Right lobe of liver (tissue), 6 donors: ENCODE results near the gene H3-3A. TPM values are rescaled to one million over a fixed set of nuclear protein-coding genes. Genes with fewer than 3 reads are reported as not detected.

Experiments used
- ATAC-seq, 4 donors: fragments of 200-7000 bp; cut with Tn5 transposase; one replicate each; pipeline ENCODE4 v1.9.1; 2020; ENCODE audit warnings: mild to moderate bottlenecking in 4 of 4, moderate library complexity in 4 of 4
- DNase-seq, 3 donors: peaks; one replicate each; pipeline ENCODE4 v3.0.0-alpha.2; 2020
- H3K27ac ChIP-seq, 3 donors: fragments of 200-600 bp; one replicate each; pipeline ENCODE4 v1.8.0; 2022
- H3K27me3 ChIP-seq, 2 donors: fragments of 200-600 bp; one replicate each; pipeline ENCODE4 v1.8.0; 2022
- H3K36me3 ChIP-seq, 4 donors: fragments of 200-600 bp; sonication (generic) in 1 of 4; one replicate each; pipeline versions ENCODE4 v1.5.1 to v1.8.0; 2017 to 2022; ENCODE audit warnings: control low read depth in 1 of 4
- H3K4me1 ChIP-seq, 4 donors: fragments of 200-600 bp; sonication (generic) in 1 of 4; one replicate each; pipeline versions ENCODE4 v1.5.1 to v1.8.0; 2017 to 2022; ENCODE audit warnings: control low read depth in 1 of 4
- H3K4me3 ChIP-seq, 3 donors: fragments of 200-600 bp; one replicate each; pipeline ENCODE4 v1.8.0; 2022
- H3K9me3 ChIP-seq, 4 donors: fragments of 200-600 bp; sonication (generic) in 1 of 4; one replicate each; pipeline versions ENCODE4 v1.5.1 to v1.8.0; 2017 to 2022; ENCODE audit warnings: control low read depth in 1 of 4
- CTCF ChIP-seq, 4 donors: fragments of 200-600 bp in 3 of 4; fragments of 450-650 bp in 1 of 4; IDR thresholded peaks; one replicate each; pipeline versions ENCODE4 v1.5.1 to v1.8.0; 2016 to 2022; ENCODE audit warnings: antibody characterized with exemption in 4 of 4, mild to moderate bottlenecking in 2 of 4
- POLR2A ChIP-seq: fragments of 450-650 bp; IDR thresholded peaks from one replicate; pipeline ENCODE4 v1.6.1; 2017; ENCODE audit warnings: antibody characterized with exemption, mild to moderate bottlenecking
- WGBS: methylation state at CpG from one replicate; pipeline ENCODE4 v1.1.6; 2018; ENCODE audit warnings: low coverage, low lambda C conversion rate; ENCODE audit not compliant: insufficient coverage; ENCODE audit errors: missing lambda C conversion rate; 5-methylcytosine and 5-hydroxymethylcytosine counted together
- intact Hi-C, 2 donors: fragments of 100-400 bp; cut with DNase I; formaldehyde crosslinking; loops; one replicate each; pipeline versions ENCODE4 v1.11.2 to v1.14.1; 2022
- total RNA-seq, 6 experiments: library from RNA; depleted of rRNA in 2 of 6; stranded (reverse); fragments of >200 nt in 2 of 6; fragmentation: NEBNext Ultra II Directional in 3 of 6; extraction: Animal tissue kit (Norgen Biotek cat#: 25700) in 3 of 6; gene quantifications; one replicate each; pipeline versions ENCODE4 v1.1.0 to v1.2.4, GENCODE V29; 2016 to 2023
- donor health status: DM: no; HTN: yes; CAD: no.
- donor health status: DM: no; HTN: no; CAD: no.
- donor health status: DM: no; HTN: no; CAD: no.
- donor health status: DM: no; HTN: yes; CAD: no.
- donor health status: DM: no; HTN: yes; CAD: no.

Gene H3-3A
- total RNA-seq, 6 experiments from 2014 or later = 132 to 185 (median 156) TPM

GRCh38 chr1:226110249-226111097, 48.0 kb downstream of the H3-3A start:
- 11% methylated on average over 10 of the region's 73 CpGs for WGBS
- DNase-seq (peak; percentile 63 to 81 (median 77)), ATAC-seq (peak; percentile 67 to 72 (median 72))
- no peaks in the 10 kb centered on the region for H3K9me3 ChIP-seq
- H3K4me1 ChIP-seq = peaks cover 0 to 9% (median 0%) of the 10 kb centered on the region in 4 donors
- intact Hi-C loops = no loop called here
- TF ChIP-seq CTCF (IDR thresholded peaks at IDR 0.05) = no peak
- TF ChIP-seq POLR2A = peak; percentile 62
- no peaks in the 10 kb centered on the region for H3K36me3 ChIP-seq
- H3K4me3 ChIP-seq = peak overlapping the region; percentile 63 to 66 (median 65)
- H3K27ac ChIP-seq = peak overlapping the region; percentile 74 to 97 (median 87)
- H3K27me3 ChIP-seq = no peaks in the 10 kb centered on the region

- peak overlapping the region in 2 of 3 donors; percentile 87 to 97 for H3K27ac ChIP-seq
- H3K27me3 ChIP-seq = no peaks in the 10 kb centered on the region
- ATAC-seq = no peak
- intact Hi-C loops = no loop called here
- H3K36me3 ChIP-seq = no peaks in the 10 kb centered on the region
- no peak for DNase-seq
- TF ChIP-seq CTCF (IDR thresholded peaks at IDR 0.05) (no peak), POLR2A (no peak)
- WGBS = 57% methylated on average over 9 of the region's 11 CpGs
- no peaks in the 10 kb centered on the region for H3K9me3 ChIP-seq
- peak overlapping the region; percentile 63 to 66 (median 65) for H3K4me3 ChIP-seq
- H3K4me1 ChIP-seq = peaks cover 0 to 9% (median 0%) of the 10 kb centered on the region in 4 donors
These were observed 48.8 kb downstream of the H3-3A start for GRCh38 chr1:226111098-226111882.

GRCh38 chr1:226111883-226112261, 49.4 kb downstream of the H3-3A start:
- TF ChIP-seq POLR2A = no peak
- no peak for TF ChIP-seq CTCF (IDR thresholded peaks at IDR 0.05)

GRCh38 chr1:226112626-226113025, 50.1 kb downstream of the H3-3A start:
- no peak overlapping the region for H3K4me3 ChIP-seq
- DNase-seq (no peak), ATAC-seq (no peak)
- H3K27ac ChIP-seq = no peak overlapping the region
- no CpG with 5 or more reads among the region's 3 CpGs for WGBS
- no peak for TF ChIP-seq CTCF (IDR thresholded peaks at IDR 0.05)
- no peak for TF ChIP-seq POLR2A
- no peaks in the 10 kb centered on the region for H3K9me3 ChIP-seq
- intact Hi-C loops = no loop called here
- H3K27me3 ChIP-seq = no peaks in the 10 kb centered on the region
- H3K4me1 ChIP-seq = peaks cover 0 to 9% (median 0%) of the 10 kb centered on the region in 4 donors
- no peaks in the 10 kb centered on the region for H3K36me3 ChIP-seq

More at GRCh38 chr1:226111883-226112261, 49.4 kb downstream of the H3-3A start:
- intact Hi-C loops = no loop called here
- no peak for ATAC-seq
- DNase-seq = no peak
- Histone ChIP-seq H3K9me3 (no peaks in the 10 kb centered on the region), H3K27ac (no peak overlapping the region), H3K36me3 (no peaks in the 10 kb centered on the region), H3K4me1 (peaks cover 0 to 9% (median 0%) of the 10 kb centered on the region in 4 donors), H3K27me3 (no peaks in the 10 kb centered on the region), H3K4me3 (no peak overlapping the region)
- 100% methylated on average over 1 of the region's 7 CpGs for WGBS
